ENCODE results near the gene CCDC142.

CCDC142 gene, protein sequence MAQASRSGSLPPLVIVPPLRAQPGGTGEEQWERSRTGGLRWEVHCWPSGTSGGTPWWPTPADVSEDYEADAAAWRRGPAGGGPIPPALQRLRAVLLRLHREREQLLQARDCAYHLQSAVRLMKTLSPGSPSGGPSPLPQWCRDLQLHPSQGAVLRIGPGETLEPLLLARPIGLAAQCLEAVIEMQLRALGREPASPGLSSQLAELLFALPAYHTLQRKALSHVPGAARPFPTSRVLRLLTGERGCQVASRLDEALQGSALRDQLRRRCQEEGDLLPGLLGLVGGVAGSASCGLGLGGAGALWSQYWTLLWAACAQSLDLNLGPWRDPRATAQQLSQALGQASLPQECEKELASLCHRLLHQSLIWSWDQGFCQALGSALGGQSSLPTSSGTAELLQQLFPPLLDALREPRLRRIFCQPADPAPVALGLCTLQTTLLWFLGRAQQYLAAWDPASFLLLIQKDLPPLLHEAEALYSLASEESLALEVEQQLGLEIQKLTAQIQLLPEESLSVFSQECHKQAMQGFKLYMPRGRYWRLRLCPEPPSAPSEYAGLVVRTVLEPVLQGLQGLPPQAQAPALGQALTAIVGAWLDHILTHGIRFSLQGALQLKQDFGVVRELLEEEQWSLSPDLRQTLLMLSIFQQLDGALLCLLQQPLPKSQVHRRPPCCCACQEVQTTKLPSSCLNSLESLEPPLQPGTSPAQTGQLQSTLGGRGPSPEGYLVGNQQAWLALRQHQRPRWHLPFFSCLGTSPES

DNA sequence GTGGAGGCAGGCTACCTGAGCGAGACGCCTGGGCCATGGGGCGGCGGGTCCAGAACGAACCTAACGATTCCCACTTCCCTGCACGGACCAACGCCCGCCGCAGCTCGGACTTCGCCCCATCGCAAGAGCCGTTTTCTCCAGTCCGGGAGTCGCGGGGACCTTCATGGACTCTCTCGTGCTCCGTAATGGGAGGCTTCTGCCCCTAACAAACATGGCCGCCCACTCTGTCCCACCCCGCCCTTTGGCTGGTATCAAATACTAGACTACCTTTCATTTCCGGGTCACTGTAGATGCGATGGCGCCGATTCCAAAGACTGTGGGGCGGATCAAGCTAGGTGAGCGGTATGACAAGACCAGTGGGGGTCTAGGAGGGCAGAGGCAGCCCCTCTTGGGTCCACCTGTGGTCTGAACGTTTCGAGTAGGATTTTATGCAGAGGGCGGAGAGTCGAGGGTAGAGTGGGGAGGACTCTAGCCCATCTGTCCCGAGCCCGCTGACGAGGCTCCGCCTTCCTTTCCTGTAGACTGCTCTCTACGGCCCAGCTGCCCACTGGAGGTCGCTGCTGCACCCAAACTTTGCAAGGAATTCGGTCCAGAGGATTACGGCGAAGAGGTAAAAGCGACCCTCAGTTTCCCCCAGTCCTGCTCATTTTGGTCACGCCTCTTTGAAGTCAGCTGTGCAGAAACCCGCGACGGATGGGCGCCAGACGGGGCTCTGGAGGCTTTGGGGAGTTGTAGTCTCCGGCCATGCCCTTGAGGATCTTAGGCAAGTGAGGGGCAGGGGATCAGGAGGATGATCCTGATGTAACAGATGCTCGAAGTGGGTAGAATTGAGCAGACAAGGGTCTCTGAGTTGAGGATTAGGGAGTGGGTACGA lies at the start of gene CCDC142, which contains the start of gene TTC31:
TSS of gene CCDC142 (minus strand) at position 198 of the 874 bp plus-strand sequence. CDS start at position 37, 161 bp downstream.
TSS of gene TTC31 (plus strand) at position 281 of the 874 bp plus-strand sequence. CDS start at position 296, 15 bp downstream.
- peak; percentile 95 for DNase-seq

DNA sequence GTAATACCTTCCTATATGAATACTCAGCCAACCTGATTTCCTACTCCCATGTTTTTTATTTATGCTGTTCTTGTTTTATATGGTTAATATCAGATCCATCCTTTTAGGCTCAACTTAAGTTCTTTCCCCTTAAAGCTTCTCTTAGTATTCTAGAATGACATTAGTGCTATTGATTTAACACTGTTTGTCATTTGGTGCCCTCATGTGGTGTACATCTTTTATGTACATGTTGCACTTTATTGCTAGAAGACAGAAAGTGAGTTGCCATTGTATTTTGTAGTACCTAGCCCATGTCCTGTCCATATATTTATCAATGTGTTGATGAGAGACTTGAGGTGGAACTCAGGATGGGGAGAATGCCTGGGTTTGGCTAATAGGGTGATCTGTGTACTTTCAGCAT lies 49.4 kb upstream of the CCDC142 start:
- DNase-seq = peak; percentile 50

DNA sequence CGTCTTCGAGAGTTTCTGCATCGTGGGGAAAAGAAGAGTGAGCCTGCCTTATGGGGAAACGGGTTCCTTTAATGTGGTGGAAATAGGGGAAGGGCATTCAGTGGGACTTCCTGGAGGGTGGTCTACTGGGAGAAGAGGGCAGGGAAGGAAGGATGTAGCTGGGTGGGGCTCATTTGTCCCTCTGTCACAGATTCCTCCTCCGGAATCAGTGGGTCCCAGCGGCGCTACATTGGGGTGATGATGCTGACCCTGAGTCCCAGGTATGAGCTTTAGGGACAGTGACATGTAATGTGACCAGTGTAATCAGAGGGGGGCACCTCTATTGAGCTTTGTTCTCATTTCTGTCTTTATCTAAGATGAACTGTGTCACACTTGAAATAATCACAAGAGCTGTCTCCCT lies 48.9 kb upstream of the CCDC142 start:
- no peak for DNase-seq

DNA sequence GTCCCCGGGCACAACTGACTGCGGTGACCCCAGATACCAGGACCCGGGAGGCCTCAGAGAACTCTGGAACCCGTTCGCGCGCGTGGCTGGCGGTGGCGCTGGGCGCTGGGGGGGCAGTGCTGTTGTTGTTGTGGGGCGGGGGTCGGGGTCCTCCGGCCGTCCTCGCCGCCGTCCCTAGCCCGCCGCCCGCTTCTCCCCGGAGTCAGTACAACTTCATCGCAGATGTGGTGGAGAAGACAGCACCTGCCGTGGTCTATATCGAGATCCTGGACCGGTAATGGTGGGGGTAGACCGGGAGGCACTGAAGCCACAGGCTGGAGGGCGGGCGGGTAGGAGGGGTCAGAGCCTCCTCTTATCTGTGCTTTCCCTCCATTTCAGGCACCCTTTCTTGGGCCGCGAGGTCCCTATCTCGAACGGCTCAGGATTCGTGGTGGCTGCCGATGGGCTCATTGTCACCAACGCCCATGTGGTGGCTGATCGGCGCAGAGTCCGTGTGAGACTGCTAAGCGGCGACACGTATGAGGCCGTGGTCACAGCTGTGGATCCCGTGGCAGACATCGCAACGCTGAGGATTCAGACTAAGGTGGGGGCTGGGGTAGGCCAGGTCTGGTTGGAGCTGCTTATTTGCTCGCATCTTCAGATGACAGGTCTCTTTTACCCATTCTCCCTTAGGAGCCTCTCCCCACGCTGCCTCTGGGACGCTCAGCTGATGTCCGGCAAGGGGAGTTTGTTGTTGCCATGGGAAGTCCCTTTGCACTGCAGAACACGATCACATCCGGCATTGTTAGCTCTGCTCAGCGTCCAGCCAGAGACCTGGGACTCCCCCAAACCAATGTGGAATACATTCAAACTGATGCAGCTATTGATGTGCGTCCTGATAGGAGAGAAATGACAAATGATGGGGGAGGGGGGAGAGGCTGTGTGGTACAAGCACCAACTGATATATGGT lies 47.7 kb upstream of the CCDC142 start:
- no peak for DNase-seq

DNA sequence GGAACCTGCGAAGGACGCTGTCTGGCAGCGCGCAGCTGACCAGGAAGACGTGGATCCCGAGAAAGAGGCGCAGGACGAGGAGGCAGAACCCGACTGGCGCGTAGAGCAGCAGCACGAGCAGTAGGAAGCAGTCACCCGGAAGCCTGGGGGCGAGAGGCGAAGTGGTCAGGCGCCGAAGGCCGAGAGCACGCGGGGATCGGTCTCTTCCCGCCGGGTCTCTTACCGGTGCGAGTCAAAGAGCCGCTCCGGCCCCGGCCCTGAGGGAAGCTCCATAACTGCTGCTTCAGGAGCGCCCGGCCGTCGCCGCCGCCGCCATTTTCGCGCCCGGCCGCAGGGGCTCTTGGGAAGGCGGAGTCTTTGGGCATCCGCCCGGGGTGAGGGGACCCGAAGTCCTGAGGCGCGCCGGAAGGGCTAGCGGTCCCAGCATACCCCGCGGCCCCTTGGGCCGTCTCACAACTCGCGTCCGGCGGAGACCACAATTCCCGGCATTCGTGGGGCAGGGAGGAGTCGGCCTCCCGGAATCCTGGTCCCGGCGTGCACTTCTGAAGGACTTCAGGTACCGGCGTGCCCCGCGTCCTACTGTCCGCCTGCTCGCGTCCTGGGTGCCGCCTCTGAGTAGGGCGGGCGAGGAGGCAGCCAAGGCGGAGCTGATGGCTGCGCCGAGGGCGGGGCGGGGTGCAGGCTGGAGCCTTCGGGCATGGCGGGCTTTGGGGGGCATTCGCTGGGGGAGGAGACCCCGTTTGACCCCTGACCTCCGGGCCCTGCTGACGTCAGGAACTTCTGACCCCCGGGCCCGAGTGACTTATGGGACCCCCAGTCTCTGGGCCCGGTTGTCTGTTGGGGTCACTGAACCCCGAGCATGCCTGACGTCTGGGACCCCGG lies 46.8 kb upstream of the CCDC142 start, which contains the start of the genes AUP1 and HTRA2:
TSS of gene AUP1 (minus strand) at position 350 of the 882 bp plus-strand sequence. CDS start at position 273, 77 bp downstream.
TSS of gene HTRA2 (plus strand) at position 577 of the 882 bp plus-strand sequence. CDS start at position 651, 74 bp downstream.
- peak; percentile 100 for DNase-seq

DNA sequence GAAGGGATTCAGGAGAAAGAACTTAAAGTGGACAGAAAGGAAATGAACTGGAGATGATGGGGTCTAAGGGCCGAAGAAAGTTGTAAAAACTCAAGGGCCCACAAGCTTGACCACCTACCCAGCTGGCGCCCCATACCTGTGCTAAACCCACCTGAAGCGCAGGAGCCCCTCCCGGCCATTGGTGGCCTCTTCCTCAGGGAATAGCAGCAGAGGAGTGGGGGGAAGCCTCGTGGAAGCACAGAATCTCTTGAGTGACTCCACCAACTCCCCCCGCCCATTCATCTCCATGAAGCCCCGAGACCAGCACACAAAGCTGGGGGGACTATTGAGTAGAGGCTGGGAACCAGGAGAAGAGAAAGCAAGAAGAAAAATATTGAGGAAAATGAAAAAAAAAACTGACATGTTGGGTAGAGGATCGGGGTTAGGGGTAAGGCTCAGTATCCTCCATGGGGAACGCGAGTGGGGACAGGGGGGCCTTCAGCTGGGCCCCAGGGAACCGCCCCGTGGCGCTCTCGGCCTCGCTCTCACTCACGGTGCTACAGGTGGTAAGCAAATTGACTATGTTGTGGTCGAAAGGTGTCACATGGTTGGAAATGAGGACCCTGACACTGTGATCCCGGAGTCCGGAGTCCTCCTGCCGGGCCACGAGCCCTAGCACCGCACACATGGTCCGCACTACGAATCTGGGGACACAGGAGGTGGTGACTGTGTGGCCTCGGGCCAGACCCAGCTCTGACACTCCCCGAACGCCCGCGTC lies 46.0 kb upstream of the CCDC142 start:
- DNase-seq = no peak

DNA sequence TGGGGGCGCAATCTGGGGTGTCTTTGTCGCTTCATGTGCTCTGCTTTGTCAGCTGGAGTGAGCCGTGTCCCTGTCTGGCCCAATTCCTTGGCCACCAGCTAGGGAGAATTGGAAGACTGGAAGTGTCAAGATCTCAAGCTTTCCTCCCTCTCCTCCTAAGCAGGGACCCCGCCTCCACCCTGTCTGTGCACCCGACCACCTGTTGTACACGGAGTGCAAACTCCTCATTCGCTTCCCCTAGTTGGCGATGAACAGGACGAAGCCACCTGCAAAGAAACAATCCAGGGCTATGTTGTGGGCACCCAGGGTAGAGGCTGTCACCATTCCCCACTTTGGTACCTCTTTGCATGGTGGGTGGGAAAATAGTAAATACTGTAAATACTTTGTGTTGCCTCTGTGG lies 44.9 kb upstream of the CCDC142 start:
- DNase-seq = no peak

DNA sequence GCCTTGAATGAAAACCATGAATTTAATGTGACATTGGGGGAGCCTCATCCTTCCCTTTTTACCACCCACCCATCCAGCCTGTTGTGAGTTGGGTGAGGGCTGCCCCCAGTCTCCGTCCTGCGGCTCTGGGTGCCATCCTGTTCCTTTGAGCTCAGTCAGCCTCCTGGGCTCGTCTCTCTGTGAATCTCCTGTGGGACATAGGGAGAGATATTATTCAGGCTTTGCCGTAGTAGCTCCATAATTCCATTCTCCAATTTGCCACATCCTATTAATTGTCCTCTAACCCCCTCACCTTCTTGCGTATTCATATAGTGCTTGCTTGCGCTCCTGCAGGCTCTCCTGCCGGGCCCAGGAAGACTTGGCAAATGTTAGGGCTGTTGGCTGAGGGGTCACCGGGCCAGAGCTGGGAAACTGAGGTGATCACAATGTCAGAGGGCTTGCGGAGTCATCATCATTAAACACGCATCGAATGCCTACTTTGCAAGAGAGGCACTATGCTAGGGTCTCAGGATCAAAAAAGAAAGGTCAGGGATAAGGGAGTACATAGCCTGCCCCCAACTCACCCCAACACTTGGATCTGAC lies 43.9 kb upstream of the CCDC142 start:
- no peak for DNase-seq

DNA sequence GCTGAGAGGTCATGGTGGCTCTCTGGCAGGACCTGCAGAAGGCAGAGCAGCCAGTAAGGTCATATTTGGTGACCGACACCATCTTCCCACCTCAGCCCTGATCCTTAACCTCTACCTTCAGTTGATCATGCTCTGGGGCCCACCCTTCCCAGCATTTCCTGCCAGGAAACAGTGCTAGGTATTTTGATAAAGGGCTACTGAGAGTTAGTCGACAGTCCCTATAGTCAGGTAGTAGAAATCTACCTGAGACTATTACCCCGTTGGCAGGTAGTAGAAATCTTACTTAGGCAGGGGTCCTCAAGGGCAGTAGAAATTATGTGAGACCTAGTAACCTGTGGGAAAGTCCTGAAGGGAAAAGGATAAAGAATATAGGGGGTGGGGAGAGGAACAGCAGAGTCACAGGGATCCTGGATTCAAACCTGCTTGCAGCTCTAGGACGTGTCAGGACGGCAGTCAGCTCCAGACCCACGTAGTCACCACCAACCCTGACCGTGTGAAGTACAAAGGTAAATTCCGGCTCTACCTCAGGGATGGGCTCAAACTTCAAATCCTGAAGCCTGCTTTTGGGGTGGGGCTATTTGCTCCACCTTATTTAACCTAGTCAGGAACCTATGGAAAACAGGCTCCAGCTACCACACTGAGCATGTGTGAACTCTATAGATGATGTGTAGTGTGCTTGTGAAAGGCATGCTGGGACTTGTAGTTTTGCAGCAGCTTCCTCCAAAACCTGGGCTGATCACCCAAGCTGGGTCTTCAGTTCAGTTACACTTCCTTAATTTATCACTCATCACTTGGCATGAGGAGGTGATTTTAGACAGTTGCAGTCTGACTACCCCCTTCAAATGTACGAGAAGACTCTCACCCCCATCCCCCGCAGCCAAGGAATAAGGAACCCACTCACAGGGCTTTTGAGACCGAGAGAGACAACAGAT lies 43.2 kb upstream of the CCDC142 start, which contains the start of gene DQX1:
TSS of gene DQX1 (minus strand) at position 515 of the 932 bp plus-strand sequence. CDS start at position 13, 502 bp downstream.
- DNase-seq = peak; percentile 42

DNA sequence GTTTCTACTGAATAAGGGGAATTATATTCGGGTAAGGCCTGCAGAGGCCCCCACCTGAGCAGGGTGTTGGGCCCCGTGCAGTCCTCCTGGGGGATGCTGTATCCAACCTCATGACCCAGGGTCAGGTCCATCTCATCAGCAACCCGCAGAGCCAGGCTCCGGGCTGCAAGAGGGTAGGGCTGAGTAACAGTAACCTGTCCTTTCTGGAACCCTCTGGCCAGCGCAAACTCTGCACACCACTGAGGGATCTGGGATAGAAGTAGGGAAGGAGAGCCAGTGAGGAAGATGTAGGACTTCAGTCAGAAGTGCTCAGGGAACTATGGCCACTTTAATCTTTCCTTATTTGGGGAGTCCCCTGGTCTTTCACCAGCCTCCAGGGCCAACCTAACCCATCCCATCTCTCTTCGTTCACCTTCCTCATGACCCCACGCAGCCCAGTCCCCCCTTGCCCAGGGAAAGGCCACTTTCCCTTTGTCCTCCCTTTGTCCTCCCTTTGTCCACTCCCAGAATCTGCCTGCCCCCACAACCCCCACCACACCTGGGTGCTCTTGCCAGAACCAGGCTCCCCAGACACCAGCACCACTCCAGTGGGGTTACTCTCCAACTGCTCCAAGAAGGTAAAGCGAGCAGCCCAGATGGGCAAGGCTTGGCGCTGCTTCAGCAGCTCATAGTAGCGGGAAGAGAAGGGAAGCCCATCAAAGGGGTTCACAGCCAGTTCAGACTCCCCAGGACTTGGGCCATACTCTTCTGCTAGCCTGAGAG lies 42.3 kb upstream of the CCDC142 start:
- DNase-seq = no peak

DNA sequence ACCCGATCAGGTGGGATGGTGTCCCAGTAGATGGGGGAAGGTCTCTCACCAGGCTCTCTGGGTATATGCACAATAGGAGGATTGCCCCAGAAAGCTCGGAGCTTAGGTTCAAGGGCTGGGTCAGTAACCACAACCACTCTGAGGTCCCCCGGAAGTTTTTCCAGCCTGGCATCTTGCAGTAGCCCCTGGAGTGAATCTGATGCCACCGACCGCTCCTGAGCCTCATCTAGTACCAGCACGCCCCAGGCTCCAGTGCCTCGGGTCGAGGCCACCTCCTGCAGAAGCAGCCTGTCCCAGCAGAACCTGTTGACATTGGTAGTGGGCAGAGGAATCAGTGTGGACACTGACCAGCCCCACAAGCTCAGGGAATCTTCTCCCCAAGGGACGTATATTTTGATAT lies 41.2 kb upstream of the CCDC142 start:
- DNase-seq = no peak

DNA sequence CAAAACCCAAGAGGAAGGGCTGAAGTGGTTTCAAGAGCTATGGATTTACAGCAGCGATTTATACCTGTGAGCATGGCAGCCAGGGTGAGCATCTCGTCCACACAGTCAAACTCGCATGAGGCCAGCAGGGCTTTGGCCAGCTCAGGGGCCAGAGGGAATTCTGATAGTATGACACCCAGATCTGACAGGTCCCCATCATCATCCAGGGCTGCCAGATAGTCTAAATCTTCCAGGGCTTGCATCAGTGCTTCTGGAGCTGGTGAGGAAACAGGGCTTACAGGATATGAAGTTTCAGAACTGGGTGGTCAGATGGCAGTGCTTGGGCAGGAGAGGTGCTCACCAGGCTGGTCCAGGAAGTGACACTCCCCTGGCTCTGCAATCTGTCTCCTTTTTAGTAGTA lies 39.7 kb upstream of the CCDC142 start:
- no peak for DNase-seq

DNA sequence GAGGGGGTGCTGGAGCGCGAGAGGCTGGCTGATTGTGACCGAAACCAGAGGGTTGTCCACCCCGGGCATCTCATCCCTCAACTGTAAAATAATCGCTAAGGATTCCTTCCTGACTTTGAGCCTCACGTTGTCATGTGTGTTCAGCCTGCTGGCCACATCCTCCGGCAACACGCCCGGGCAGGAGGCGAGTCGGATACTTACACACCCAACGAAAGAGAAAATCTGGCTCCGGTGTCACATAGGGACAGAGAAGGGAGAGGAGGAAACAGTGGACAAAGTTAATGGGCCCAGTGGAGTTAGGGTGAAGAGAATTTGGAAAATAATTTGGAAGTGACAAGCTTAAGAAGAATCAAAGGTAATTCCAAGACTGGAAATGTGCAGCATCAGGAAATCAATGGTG lies 33.9 kb upstream of the CCDC142 start:
- no peak for DNase-seq

DNA sequence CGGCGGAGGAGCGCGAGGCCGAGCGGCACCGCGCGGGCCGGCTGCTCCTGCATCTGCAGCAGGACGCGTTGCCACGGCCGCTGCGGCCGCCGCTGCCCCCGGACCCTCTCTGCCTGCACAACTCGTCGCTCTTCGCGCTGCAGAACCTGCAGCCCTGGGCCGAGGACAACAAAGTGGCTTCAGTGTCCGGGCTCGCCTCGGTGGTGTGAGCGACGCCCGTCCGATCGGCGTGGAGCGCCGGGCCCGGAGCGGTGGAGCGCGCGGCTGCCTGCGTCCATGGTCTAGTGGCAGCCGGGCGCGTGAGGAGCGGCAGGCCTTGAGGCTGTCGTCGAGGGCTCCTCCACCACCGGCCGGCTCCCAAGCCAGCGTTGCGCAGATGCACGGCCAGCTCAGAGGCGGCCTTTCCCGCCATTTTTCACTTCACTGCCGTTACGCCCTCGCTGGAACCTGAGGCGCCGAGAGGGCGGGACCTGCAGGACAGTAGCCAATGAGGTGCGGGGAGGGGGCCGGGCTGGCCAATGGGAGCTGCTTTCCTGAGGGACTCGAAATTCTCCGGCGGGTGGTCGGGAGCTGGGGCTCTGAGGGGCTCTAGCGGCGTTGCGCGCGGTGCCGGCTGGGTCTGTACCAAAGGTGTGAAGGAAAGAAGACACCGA lies 33.3 kb upstream of the CCDC142 start:
- peak; percentile 67 for DNase-seq

DNA sequence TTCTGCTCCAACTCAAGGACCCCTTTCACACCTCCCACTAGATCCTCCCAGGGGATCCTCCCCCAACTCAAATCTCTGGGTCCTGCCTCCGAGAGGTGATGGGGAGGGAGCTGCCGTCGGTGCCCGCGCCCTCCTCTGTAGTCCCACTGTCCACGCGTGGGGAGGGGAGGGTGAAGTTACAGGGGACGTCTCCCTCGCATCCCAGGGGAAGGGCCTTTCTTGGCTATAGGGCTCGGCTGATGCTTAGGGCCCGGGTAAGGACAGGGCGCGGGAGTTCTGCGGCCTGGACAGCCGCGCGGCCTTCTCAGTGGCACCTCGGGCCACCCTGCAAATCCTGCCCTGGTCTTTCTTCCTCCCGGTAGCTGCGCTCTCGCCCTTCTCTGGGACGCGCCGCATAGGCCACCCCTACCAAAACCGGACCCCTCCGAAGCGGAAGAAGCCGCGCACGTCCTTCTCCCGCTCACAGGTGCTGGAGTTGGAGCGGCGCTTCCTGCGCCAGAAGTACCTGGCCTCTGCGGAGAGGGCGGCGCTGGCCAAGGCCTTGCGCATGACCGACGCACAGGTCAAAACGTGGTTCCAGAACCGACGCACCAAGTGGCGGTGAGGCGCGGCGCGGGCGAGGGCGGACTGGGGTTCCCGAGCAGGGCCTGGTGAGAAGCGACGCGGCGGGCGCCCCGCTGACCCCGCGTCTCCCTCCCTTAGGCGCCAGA lies 32.6 kb upstream of the CCDC142 start:
- no peak for DNase-seq

Data from fibroblast of skin of right biceps (primary cell).